ENCODE results near the gene ADAMTSL1. TPM values are rescaled to one million over a fixed set of nuclear protein-coding genes. Genes with fewer than 3 reads are reported as not detected.

The ADAMTSL1 gene
- total and polyA plus RNA-seq, 2 experiments from 2014 or later = 2.3 to 5.0 TPM

DNA sequence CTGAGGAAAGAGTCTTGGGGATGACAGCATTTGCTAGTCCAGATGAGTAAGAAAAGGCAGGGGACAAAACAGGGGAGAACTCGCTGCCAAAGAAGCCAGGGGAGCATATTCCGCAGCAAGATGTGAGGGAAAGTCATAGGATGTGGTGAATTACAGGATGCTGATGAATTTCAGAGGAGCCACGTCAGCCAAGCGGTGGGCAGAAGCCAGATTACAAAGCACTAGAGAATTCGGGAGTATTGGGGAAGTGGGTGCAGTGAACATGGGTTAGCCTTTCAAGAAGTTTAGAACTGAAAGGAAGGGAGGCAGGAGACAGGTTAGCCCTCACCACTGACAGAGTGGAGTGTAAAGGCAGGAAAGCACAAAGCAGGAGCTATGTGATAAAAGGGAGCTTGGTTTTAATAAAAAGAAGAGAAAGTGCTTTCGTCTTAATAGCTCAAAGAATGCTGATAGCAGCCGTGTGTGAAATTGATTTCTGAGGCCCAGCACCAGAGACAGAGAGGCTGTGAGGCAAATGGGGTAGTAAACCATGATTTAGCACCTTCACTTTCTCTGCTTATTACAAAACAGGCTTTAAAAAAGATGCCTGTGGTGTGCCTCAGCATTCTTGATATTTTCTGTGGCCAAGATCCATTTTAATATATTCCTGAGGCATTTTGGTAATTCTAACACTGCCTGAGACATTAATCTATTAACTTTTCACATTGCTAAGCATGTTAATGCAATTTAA, 16.9 kb downstream of the ADAMTSL1 start:
- TF ChIP-seq EZH2phosphoT487 (IDR thresholded peaks at IDR 0.05; ENCODE audit: unreplicated experiment) (no peak), ZNF114 (CRISPR knock-in tag; IDR thresholded peaks at IDR 0.05) (no peak), STAT1 (IDR thresholded peaks at IDR 0.05; ENCODE audit: unreplicated experiment) (no peak), POLR2AphosphoS5 (IDR thresholded peaks at IDR 0.05; ENCODE audit: low read depth) (no peak)
- H2AFZ ChIP-seq = peak overlapping the region; percentile 67
- H3K9me2 ChIP-seq (ENCODE audit: insufficient read depth) = no peaks in the 10 kb centered on the region
- no peaks in the 10 kb centered on the region for H3K9me3 Mint-ChIP-seq
- no peak for DNase-seq (ENCODE audit: low spot score)
- H4K20me1 ChIP-seq (replicated peaks; ENCODE audit: insufficient read depth) = no peaks in the 10 kb centered on the region
- no peaks in the 10 kb centered on the region for H3F3A ChIP-seq (replicated peaks; ENCODE audit: low read depth)
- no peaks in the 10 kb centered on the region for H3K27me3 Mint-ChIP-seq (ENCODE audit: insufficient read depth, low read depth, poor library complexity)
- no peak overlapping the region for H3K4me3 ChIP-seq
- no peak overlapping the region for H3K4me2 ChIP-seq
- no peaks in the 10 kb centered on the region for H3K79me2 ChIP-seq (replicated peaks; ENCODE audit: insufficient read depth)
- no peaks in the 10 kb centered on the region for H3K27me3 ChIP-seq (ENCODE audit: insufficient read depth)
- no peaks in the 10 kb centered on the region for H3K36me3 Mint-ChIP-seq (ENCODE audit: low read depth)
- no peaks in the 10 kb centered on the region for H3K4me1 ChIP-seq (ENCODE audit: insufficient read depth)
- H3K27ac Mint-ChIP-seq = no peak overlapping the region
- peaks cover 12% of the 10 kb centered on the region; the same call in 2 of the 3 replicates for H3K4me1 Mint-ChIP-seq
- no peak; the same call in 2 of the 3 replicates for ATAC-seq
- no peak overlapping the region for H3K4me3 Mint-ChIP-seq
- no peaks in the 10 kb centered on the region for H3K36me3 ChIP-seq (ENCODE audit: insufficient read depth)
- H3K27ac ChIP-seq (ENCODE audit: low read depth) = no peak overlapping the region

GRCh38 chr9:18492612-18493011, 18.7 kb downstream of the ADAMTSL1 start:
- Histone ChIP-seq H3K27ac (ENCODE audit: low read depth) (no peak overlapping the region), H2AFZ (no peak overlapping the region), H3K36me3 (ENCODE audit: insufficient read depth) (no peaks in the 10 kb centered on the region), H3K4me3 (no peak overlapping the region), H3K4me1 (ENCODE audit: insufficient read depth) (no peaks in the 10 kb centered on the region), H3K9me2 (ENCODE audit: insufficient read depth) (no peaks in the 10 kb centered on the region), H4K20me1 (replicated peaks; ENCODE audit: insufficient read depth) (no peaks in the 10 kb centered on the region), H3F3A (replicated peaks; ENCODE audit: low read depth) (no peaks in the 10 kb centered on the region), H3K4me2 (no peak overlapping the region), H3K79me2 (replicated peaks; ENCODE audit: insufficient read depth) (no peaks in the 10 kb centered on the region), H3K27me3 (ENCODE audit: insufficient read depth) (no peaks in the 10 kb centered on the region)
- Mint-ChIP-seq H3K4me3 (no peak overlapping the region), H3K36me3 (ENCODE audit: low read depth) (no peaks in the 10 kb centered on the region), H3K27ac (no peak overlapping the region), H3K27me3 (ENCODE audit: insufficient read depth, low read depth, poor library complexity) (no peaks in the 10 kb centered on the region), H3K9me3 (no peaks in the 10 kb centered on the region), H3K4me1 (peaks cover 14% of the 10 kb centered on the region)
- TF ChIP-seq, protein P1, sequence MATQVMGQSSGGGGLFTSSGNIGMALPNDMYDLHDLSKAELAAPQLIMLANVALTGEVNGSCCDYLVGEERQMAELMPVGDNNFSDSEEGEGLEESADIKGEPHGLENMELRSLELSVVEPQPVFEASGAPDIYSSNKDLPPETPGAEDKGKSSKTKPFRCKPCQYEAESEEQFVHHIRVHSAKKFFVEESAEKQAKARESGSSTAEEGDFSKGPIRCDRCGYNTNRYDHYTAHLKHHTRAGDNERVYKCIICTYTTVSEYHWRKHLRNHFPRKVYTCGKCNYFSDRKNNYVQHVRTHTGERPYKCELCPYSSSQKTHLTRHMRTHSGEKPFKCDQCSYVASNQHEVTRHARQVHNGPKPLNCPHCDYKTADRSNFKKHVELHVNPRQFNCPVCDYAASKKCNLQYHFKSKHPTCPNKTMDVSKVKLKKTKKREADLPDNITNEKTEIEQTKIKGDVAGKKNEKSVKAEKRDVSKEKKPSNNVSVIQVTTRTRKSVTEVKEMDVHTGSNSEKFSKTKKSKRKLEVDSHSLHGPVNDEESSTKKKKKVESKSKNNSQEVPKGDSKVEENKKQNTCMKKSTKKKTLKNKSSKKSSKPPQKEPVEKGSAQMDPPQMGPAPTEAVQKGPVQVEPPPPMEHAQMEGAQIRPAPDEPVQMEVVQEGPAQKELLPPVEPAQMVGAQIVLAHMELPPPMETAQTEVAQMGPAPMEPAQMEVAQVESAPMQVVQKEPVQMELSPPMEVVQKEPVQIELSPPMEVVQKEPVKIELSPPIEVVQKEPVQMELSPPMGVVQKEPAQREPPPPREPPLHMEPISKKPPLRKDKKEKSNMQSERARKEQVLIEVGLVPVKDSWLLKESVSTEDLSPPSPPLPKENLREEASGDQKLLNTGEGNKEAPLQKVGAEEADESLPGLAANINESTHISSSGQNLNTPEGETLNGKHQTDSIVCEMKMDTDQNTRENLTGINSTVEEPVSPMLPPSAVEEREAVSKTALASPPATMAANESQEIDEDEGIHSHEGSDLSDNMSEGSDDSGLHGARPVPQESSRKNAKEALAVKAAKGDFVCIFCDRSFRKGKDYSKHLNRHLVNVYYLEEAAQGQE (IDR thresholded peaks at IDR 0.05; ENCODE audit: unreplicated experiment) = no peak
- TF ChIP-seq NANOG (IDR thresholded peaks at IDR 0.05; ENCODE audit: borderline replicate concordance) (no peak), ZNF114 (CRISPR knock-in tag; IDR thresholded peaks at IDR 0.05) (no peak), JUNB (IDR thresholded peaks at IDR 0.05; ENCODE audit: unreplicated experiment) (no peak), EZH2 (IDR thresholded peaks at IDR 0.05; ENCODE audit: low read depth, unreplicated experiment) (no peak), POLR2AphosphoS5 (IDR thresholded peaks at IDR 0.05; ENCODE audit: low read depth) (no peak), ZNF331 (CRISPR knock-in tag; IDR thresholded peaks at IDR 0.05; ENCODE audit: low read depth) (no peak), ETS1 (IDR thresholded peaks at IDR 0.05) (no peak), EZH2phosphoT487 (IDR thresholded peaks at IDR 0.05; ENCODE audit: unreplicated experiment) (no peak), CREB1 (CRISPR knock-in tag; IDR thresholded peaks at IDR 0.05; ENCODE audit: low read depth) (no peak), STAT1 (IDR thresholded peaks at IDR 0.05; ENCODE audit: unreplicated experiment) (no peak)
- DNase-seq (ENCODE audit: low spot score) (no peak), ATAC-seq (no peak)
